Loucy (cell line): ENCODE results near the gene MED26.

Experiments
- CTCF ChIP-seq: fragments of 200-600 bp; sonication (generic); conservative IDR thresholded peaks from 2 replicates; pipeline ENCODE4 v1.5.1; 2014; ENCODE audit warnings: mild to moderate bottlenecking, antibody characterized with exemption, low read length
- EZH2phosphoT487 ChIP-seq: fragments of 200-600 bp; IDR thresholded peaks from 2 replicates; pipeline ENCODE4 v1.6.1; 2018; ENCODE audit warnings: antibody characterized with exemption, mild to moderate bottlenecking, moderate library complexity, borderline replicate concordance

DNA sequence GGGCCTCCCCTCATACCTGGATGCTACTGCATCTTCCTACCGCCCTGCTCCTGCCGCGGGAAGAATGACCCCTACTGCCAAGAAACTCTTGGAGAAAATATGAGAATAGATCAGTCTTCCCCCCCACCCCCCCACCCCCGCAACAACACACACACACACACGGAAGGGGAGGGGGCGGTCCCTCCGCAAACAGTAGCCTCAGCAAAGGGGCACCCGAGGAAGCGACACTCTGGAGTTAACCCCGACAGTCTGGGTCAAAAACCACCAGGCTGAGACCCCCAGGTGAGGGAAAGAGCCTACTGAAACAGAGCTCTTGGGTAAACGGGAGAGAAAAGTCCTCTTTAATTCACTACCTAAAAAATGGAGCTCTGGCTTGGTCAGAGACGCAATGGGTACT is 1.2 kb downstream of the MED26 start:
- TF ChIP-seq EZH2phosphoT487 (no peak), CTCF (no peak)
